Skeletal muscle cell (primary cell): ENCODE measurements around the gene RPL21.

Experiments
- DNase-seq: peaks from one replicate; pipeline ENCODE4 v3.0.0-alpha.2; 2010; ENCODE audit warnings: low read depth
- H3K4me3 ChIP-seq: 2 replicates; pipeline ENCODE4 v1.5.1; 2011; ENCODE audit warnings: low read depth, mild to moderate bottlenecking, control low read depth, low read length, moderate library complexity

Gene RPL21

DNA sequence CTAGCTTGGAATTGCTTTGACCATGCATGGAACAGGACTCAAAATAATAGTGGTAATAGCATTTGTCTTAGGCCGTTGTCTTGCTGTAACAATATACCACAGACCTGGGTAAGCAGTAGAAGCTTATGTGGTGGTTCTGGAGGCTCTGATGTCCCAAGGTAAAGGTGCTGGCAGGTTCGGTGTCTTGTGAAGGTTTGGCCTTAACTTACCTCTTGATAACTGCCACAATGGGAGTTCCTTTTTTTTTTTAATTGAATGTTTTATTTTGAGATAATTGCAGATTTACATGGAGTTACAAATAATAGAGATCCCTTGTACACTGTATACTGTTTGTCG, 5.8 kb downstream of the RPL21 start:
- DNase-seq: no peak

GRCh38 chr13:27257648-27258253, 6.4 kb downstream of the RPL21 start:
- no peak for DNase-seq
- H3K4me3 ChIP-seq: no peak overlapping the region

More for the DNA sequence above, 5.8 kb downstream of the RPL21 start:
- no peak overlapping the region for H3K4me3 ChIP-seq

- DNase-seq: no peak
- H3K4me3 ChIP-seq: no peak overlapping the region
Measured at GRCh38 chr13:27258637-27259386, 7.5 kb downstream of the RPL21 start.

GRCh38 chr13:27259831-27260230, 8.5 kb downstream of the RPL21 start:
- H3K4me3 ChIP-seq: no peak overlapping the region
- no peak for DNase-seq

DNA sequence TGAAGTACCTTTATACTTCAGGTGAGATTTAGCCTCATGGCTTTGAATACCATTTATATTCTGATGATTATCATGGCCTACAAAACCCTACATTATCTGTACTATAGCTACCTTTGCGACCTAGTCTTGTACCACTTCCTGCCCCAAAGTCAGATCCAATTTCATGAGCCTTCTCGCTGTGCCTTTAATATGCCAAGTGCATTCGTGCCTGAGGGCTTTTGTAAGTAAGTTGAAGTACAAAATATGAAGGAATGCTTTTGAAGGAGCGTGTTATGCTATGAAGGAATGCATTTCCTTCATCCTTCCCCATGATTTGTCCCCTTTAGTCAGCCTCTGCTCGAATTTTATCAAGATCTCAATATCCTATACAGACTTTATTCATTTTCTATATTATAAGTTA, 10.0 kb downstream of the RPL21 start:
- DNase-seq: no peak

GRCh38 chr13:27263438-27263837, 12.1 kb downstream of the RPL21 start:
- H3K4me3 ChIP-seq: no peak overlapping the region
- no peak for DNase-seq

More for the DNA sequence above, 10.0 kb downstream of the RPL21 start:
- H3K4me3 ChIP-seq: no peak overlapping the region

GRCh38 chr13:27264181-27264580, 12.8 kb downstream of the RPL21 start:
- DNase-seq: peak; percentile 54
- no peak overlapping the region for H3K4me3 ChIP-seq

- no peak overlapping the region for H3K4me3 ChIP-seq
- no peak for DNase-seq
Measured at GRCh38 chr13:27264648-27265047, 13.3 kb downstream of the RPL21 start.

DNA sequence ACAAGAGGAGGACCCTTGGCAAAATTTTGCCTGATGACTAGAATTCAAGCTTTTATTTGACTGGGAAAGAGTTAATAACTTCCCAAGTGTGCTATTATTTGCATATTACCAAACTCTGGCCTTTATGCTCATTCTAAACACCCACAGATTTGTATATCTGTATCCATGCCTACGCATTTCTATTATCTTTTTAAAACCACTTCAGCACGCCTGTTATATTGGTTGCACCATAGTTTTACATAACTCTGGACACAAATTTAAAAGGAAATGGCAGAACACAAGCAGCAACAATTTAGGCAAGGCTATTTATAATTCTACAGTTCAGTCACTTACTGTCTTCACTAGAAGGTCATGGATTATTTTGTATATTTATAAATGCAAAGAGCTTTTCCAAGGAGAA, 15.6 kb downstream of the RPL21 start:
- H3K4me3 ChIP-seq: no peak overlapping the region

DNA sequence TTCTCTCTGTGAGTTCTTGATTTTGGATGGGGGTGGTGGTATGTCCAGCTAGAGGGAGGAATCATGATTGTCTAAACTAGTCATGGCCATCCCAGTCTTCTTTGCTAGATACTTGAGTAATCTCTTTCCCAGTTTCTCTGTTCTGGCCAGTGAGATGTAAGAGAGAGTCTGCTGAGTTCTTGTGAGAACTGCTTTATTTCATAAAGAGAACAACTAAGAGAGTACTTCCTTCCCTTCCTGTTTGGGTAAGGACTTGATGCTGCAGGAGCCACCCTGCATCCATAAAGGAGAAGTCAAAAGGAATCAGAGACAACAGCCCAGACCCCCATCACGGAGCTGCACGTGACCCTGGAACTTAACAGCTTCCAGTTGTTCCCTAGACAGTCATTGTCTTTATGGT, 16.2 kb downstream of the RPL21 start:
- DNase-seq: no peak
- no peak overlapping the region for H3K4me3 ChIP-seq

More for the DNA sequence above, 15.6 kb downstream of the RPL21 start:
- DNase-seq: no peak

- no peak overlapping the region for H3K4me3 ChIP-seq
- DNase-seq: no peak
Measured at GRCh38 chr13:27269114-27269665, 17.8 kb downstream of the RPL21 start.

DNA sequence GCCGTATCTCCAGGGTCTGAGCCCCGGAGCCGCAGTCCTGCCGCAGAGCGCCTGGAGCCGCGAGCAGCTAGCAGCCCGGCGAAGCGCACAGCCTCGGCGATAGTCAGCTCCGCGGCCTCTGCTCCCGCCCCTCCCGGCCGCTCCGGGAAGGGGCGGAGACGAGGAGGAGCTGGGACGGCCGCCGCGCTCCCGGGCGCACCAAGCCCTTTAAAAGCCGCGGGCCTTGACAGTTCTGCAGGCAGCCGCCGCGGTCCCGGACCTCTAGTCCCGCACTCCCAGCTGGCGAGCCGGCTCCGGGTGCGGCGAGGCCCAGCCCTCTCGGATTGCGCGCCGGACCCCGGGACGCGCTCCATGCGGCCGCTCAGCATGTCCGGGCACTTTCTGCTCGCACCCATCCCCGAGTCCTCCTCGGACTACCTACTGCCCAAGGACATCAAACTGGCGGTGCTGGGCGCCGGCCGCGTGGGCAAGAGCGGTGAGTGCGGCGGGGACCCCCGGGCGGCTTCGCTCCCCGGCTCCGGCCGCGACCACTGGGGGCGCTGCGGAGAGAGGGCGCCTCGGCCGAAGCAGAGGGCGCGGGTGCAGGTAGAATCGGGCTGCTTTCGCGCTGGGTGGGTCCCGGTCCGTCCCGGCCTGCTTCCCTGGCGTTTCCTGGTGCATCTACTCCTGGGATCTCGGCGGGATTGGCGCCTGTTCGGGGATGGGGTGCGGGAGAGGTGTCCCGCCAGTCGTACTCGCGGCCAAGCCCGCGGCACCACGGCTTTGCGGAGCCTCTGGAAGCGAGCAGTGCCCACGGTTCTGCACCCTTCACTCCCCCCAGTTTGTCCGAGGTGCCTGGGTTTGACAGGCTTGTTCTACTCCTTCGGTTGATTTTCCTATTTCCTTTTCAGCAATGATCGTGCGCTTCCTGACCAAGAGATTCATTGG, 19.5 kb downstream of the RPL21 start, which contains the start of gene RASL11A:
RASL11A (plus strand) TSS at position 237 of the 927 bp plus-strand sequence; CDS start at position 352, 115 bp downstream.
- peak; percentile 49 for DNase-seq
- peak within 1 kb of the TSS; percentile 81 for H3K4me3 ChIP-seq

GRCh38 chr13:27271570-27272096, 20.3 kb downstream of the RPL21 start:
- no peak for DNase-seq
- peak overlapping the region; percentile 81 for H3K4me3 ChIP-seq

GRCh38 chr13:27273658-27274425, 22.5 kb downstream of the RPL21 start:
- H3K4me3 ChIP-seq: no peak overlapping the region
- DNase-seq: no peak

DNA sequence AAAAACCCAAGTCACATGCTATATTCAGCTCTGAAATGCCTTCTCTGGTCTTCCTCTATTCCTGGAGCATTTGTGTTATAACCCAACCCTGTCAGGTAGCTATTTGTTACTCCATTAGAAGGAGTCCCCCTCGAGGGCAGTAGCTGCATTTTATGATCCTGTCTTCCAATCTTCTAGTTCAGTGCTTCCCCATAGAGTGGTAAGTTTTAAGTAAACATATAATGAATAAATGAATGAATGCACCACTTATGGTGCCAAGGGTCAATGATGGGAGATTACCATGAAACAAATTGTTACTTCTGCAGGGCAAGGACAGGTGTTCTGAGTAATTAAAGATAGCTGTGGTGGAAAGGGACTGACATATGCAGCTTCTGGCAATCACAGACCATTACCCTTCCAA, 23.3 kb downstream of the RPL21 start:
- no peak overlapping the region for H3K4me3 ChIP-seq
- DNase-seq: no peak

- DNase-seq: no peak
- H3K4me3 ChIP-seq: no peak overlapping the region
Measured at GRCh38 chr13:27276188-27276587, 24.8 kb downstream of the RPL21 start.

- no peak for DNase-seq
- H3K4me3 ChIP-seq: no peak overlapping the region
Measured at GRCh38 chr13:27279506-27279905, 28.1 kb downstream of the RPL21 start.

DNA sequence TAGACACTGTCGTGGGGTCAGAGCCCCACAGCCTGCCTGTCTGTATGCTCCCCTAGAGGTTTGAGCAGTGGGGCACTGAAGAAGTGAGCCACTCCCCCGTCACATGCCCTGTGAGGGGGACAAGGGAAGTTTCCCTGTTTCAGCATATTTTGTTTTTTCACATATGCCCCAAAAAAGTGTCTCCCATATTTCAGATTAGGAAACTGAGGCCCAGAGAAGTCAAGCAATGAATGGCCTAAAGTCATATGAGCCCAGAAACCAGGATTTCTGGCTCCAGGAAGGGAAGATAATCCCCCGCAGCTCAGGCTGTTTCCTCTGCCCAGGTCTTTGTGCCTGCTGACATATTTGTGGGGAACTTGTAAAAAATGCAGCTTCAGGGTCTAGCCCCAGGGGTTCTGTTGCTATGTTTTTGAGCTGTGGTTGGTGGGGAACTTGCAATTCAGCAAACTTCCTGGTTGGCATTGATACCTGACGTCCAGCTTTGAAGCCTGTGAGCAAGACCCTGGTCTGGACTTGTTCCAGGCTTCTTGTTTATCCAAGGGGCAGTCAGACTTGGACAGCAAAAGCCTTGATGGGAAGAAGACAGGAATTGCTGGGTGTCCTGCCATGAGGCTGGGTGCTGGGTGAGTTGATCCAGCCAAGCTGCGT, 28.8 kb downstream of the RPL21 start:
- H3K4me3 ChIP-seq: no peak overlapping the region
- no peak for DNase-seq
